Measurements from ENCODE around the gene CLK1.

GRCh38 chr2:200877443-200877842 is 13.0 kb upstream of the CLK1 start:
- TF ChIP-seq, protein P1, sequence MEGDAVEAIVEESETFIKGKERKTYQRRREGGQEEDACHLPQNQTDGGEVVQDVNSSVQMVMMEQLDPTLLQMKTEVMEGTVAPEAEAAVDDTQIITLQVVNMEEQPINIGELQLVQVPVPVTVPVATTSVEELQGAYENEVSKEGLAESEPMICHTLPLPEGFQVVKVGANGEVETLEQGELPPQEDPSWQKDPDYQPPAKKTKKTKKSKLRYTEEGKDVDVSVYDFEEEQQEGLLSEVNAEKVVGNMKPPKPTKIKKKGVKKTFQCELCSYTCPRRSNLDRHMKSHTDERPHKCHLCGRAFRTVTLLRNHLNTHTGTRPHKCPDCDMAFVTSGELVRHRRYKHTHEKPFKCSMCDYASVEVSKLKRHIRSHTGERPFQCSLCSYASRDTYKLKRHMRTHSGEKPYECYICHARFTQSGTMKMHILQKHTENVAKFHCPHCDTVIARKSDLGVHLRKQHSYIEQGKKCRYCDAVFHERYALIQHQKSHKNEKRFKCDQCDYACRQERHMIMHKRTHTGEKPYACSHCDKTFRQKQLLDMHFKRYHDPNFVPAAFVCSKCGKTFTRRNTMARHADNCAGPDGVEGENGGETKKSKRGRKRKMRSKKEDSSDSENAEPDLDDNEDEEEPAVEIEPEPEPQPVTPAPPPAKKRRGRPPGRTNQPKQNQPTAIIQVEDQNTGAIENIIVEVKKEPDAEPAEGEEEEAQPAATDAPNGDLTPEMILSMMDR (conservative IDR thresholded peaks at IDR 0.05; ENCODE audit: low read length): no peak
- no peak for TF ChIP-seq EZH2phosphoT487 (IDR thresholded peaks at IDR 0.05; ENCODE audit: borderline replicate concordance)

All from Loucy (cell line).